MM.1S (cell line): ENCODE results near the gene NOL4L.

Experiments
- DNase-seq: peaks from one replicate; pipeline ENCODE4 v3.0.0-alpha.2; 2015
- H2AFZ ChIP-seq: fragments of 300-600 bp; sonication (generic); 2 replicates; pipeline ENCODE4 v1.6.0; 2016; ENCODE audit warnings: antibody characterized with exemption, low read length
- H3F3A ChIP-seq: fragments of 300-600 bp; sonication (generic); 2 replicates; pipeline ENCODE4 v1.6.1; 2016; ENCODE audit warnings: mild to moderate bottlenecking, antibody characterized with exemption, low read length, moderate library complexity, mixed read lengths; ENCODE audit not compliant: insufficient read depth
- H3K27ac ChIP-seq: fragments of 300-600 bp; sonication (generic); 2 replicates; pipeline ENCODE4 v1.5.1; 2016; ENCODE audit warnings: mild to moderate bottlenecking, low read length
- H3K27me3 ChIP-seq: fragments of 300-600 bp; sonication (generic); replicated peaks from 2 replicates; pipeline ENCODE4 v1.6.0; 2016; ENCODE audit warnings: low read length; ENCODE audit not compliant: insufficient read depth
- H3K36me3 ChIP-seq: fragments of 300-600 bp; sonication (generic); replicated peaks from 2 replicates; pipeline ENCODE4 v1.6.1; 2016; ENCODE audit warnings: mild to moderate bottlenecking, low read length, mixed read lengths; ENCODE audit not compliant: insufficient read depth
- H3K4me1 ChIP-seq: fragments of 300-600 bp; sonication (generic); 2 replicates; pipeline ENCODE4 v1.6.1; 2016; ENCODE audit warnings: low read length, mixed read lengths
- H3K4me2 ChIP-seq: fragments of 300-600 bp; sonication (generic); 2 replicates; pipeline ENCODE4 v1.6.0; 2016; ENCODE audit warnings: low read depth, low read length
- H3K4me3 ChIP-seq: fragments of 300-600 bp; sonication (generic); 2 replicates; pipeline ENCODE4 v1.5.1; 2016; ENCODE audit warnings: low read length, mixed read lengths
- H3K79me2 ChIP-seq: fragments of 300-600 bp; sonication (generic); 2 replicates; pipeline ENCODE4 v1.6.1; 2016; ENCODE audit warnings: mixed run types, low read length, mixed read lengths
- H3K9ac ChIP-seq: fragments of 300-600 bp; sonication (generic); 2 replicates; pipeline ENCODE4 v1.6.1; 2016; ENCODE audit warnings: low read length, mixed read lengths
- H3K9me2 ChIP-seq: fragments of 300-600 bp; sonication (generic); replicated peaks from 2 replicates; pipeline ENCODE4 v1.6.1; 2016; ENCODE audit warnings: mild to moderate bottlenecking, low read length, mixed read lengths; ENCODE audit not compliant: insufficient read depth
- H3K9me3 ChIP-seq: fragments of 300-600 bp; sonication (generic); replicated peaks from 2 replicates; pipeline ENCODE4 v1.6.1; 2016; ENCODE audit warnings: mild to moderate bottlenecking, low read length, mixed read lengths; ENCODE audit not compliant: insufficient read depth
- H4K20me1 ChIP-seq: fragments of 300-600 bp; sonication (generic); 2 replicates; pipeline ENCODE4 v1.6.1; 2016; ENCODE audit warnings: mild to moderate bottlenecking, low read length, moderate library complexity, mixed read lengths; ENCODE audit not compliant: insufficient read depth
- CTCF ChIP-seq: fragments of 300-600 bp; sonication (generic); IDR thresholded peaks from 2 replicates; pipeline ENCODE4 v1.5.1; 2016; ENCODE audit warnings: antibody characterized with exemption, low read length, mixed read lengths
- EZH2 ChIP-seq: fragments of 300-600 bp; sonication (generic); optimal IDR thresholded peaks from 2 replicates; pipeline ENCODE3; 2017; ENCODE audit warnings: low read depth, mild to moderate bottlenecking, antibody characterized with exemption, low read length, mixed read lengths
- EZH2phosphoT487 ChIP-seq: fragments of 300-600 bp; sonication (generic); IDR thresholded peaks from 2 replicates; pipeline ENCODE4 v1.6.1; 2018; ENCODE audit warnings: antibody characterized with exemption, low read length

NOL4L gene

GRCh38 chr20:32443386-32443974 lies 141.7 kb downstream of the NOL4L start:
- TF ChIP-seq CTCF (no peak), EZH2 (no peak), EZH2phosphoT487 (no peak)
- no peak for DNase-seq
- no peaks in the 10 kb centered on the region for H3K79me2 ChIP-seq
- H3K4me3 ChIP-seq: no peak overlapping the region
- H3K9ac ChIP-seq: no peak overlapping the region
- no peak overlapping the region for H3K4me2 ChIP-seq
- H3K27me3 ChIP-seq: no peaks in the 10 kb centered on the region
- no peaks in the 10 kb centered on the region for H4K20me1 ChIP-seq
- H3K9me2 ChIP-seq: no peaks in the 10 kb centered on the region
- no peaks in the 10 kb centered on the region for H3K4me1 ChIP-seq
- H3K9me3 ChIP-seq: no peaks in the 10 kb centered on the region
- H3K27ac ChIP-seq: no peak overlapping the region
- H3F3A ChIP-seq: no peaks in the 10 kb centered on the region
- H3K36me3 ChIP-seq: peaks cover under 1% of the 10 kb centered on the region; the same call in 1 of the 2 replicates
- H2AFZ ChIP-seq: no peak overlapping the region

DNA sequence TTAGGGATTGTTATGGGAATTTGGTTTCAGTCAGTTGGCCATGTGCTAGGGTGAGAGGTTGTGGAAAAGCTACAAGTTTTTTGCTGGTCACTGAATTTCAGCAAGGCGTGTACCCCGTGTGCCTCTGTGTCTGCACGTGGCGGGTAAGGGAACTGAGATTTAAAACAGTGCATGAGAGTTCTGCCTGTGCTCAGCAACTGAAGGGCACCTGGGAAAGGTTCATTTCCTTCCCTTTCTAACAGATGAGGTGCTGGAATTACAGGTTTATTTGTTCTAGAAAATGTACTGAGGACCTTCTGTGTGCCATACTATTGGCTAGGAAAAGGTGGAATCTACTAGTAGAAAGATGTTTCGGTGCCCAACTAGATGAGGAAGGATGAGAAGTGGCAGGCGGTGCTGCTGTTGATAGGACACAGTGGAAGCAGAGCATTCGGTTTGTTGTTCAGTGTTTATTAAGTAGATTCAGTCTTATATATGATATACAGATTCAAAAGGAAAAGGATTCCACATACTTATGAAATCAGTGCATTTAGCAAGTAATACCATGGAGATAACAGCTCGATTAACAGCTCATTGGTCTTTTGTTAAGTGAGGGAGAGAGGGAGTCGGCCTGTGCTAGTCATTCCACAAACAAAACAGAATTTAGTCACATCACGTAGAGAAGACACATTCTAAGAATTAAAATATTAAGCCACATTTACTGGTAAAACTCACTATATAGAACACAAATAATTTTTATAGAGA lies 142.3 kb downstream of the NOL4L start:
- Histone ChIP-seq H3K4me2 (no peak overlapping the region), H3K27ac (no peak overlapping the region), H3K4me3 (no peak overlapping the region), H3K27me3 (no peaks in the 10 kb centered on the region), H2AFZ (no peak overlapping the region), H3K9ac (no peak overlapping the region), H4K20me1 (no peaks in the 10 kb centered on the region), H3K9me3 (no peaks in the 10 kb centered on the region), H3F3A (no peaks in the 10 kb centered on the region), H3K4me1 (no peaks in the 10 kb centered on the region), H3K36me3 (peaks cover 6% of the 10 kb centered on the region; the same call in 1 of the 2 replicates), H3K79me2 (no peaks in the 10 kb centered on the region), H3K9me2 (no peaks in the 10 kb centered on the region)
- DNase-seq: no peak
- no peak for TF ChIP-seq EZH2phosphoT487
- TF ChIP-seq CTCF: no peak
- TF ChIP-seq EZH2: no peak

GRCh38 chr20:32441638-32442037 lies 143.5 kb downstream of the NOL4L start:
- TF ChIP-seq EZH2phosphoT487 (no peak), CTCF (no peak), EZH2 (no peak)
- Histone ChIP-seq H3K9ac (no peak overlapping the region), H3K9me3 (no peaks in the 10 kb centered on the region), H4K20me1 (no peaks in the 10 kb centered on the region), H3K36me3 (peaks cover 6% of the 10 kb centered on the region; the same call in 1 of the 2 replicates), H3K27me3 (no peaks in the 10 kb centered on the region), H3K4me2 (no peak overlapping the region), H3K4me3 (no peak overlapping the region), H3K4me1 (no peaks in the 10 kb centered on the region), H3K79me2 (no peaks in the 10 kb centered on the region), H3K27ac (no peak overlapping the region), H3F3A (no peaks in the 10 kb centered on the region), H2AFZ (no peak overlapping the region), H3K9me2 (no peaks in the 10 kb centered on the region)
- DNase-seq: no peak
